K562 (cell line): Measurements from ENCODE around the gene MAGEA1. TPM values are rescaled to one million over a fixed set of nuclear protein-coding genes. Genes with fewer than 3 reads are reported as not detected.

Experiments used
- ATF1 ChIP-seq, 2 experiments: fragments of 450-650 bp in 1 of 2; IDR thresholded peaks; 2 replicates each; pipeline ENCODE4 v1.6.1; 2016; ENCODE audit warnings: missing compliant biosample characterization in 1 of 2, missing genetic modification characterization in 1 of 2
- BACH1 ChIP-seq: fragments of 200-800 bp; sonication (Bioruptor generic); IDR thresholded peaks from 2 replicates; pipeline ENCODE4 v1.6.1; 2016; ENCODE audit warnings: missing genetic modification characterization, missing compliant biosample characterization
- CGGBP1 ChIP-seq: fragments of 250-450 bp; sonication (Bioruptor Pico); IDR thresholded peaks from 2 replicates; pipeline ENCODE4 v1.9.0; 2021; ENCODE audit warnings: mild to moderate bottlenecking
- CXXC5 ChIP-seq: fragments of 250-450 bp; sonication (Bioruptor Pico); IDR thresholded peaks from 2 replicates; pipeline ENCODE4 v1.8.0; 2022; ENCODE audit warnings: inconsistent platforms, mild to moderate bottlenecking, moderate library complexity
- DPF2 ChIP-seq: fragments of 450-650 bp; IDR thresholded peaks from 2 replicates; pipeline ENCODE4 v1.6.1; 2016
- ESRRA ChIP-seq: fragments of 450-650 bp; IDR thresholded peaks from 2 replicates; pipeline ENCODE4 v1.6.1; 2014; ENCODE audit warnings: low read depth, mild to moderate bottlenecking, moderate library complexity, borderline replicate concordance
- HDGF ChIP-seq: fragments of 450-650 bp; IDR thresholded peaks from 2 replicates; pipeline ENCODE4 v1.6.1; 2016
- MAZ ChIP-seq, 2 experiments: fragments of 450-650 bp in 1 of 2; sonication (generic) in 1 of 2; formaldehyde crosslinking; IDR thresholded peaks in 1 of 2; conservative IDR thresholded peaks in 1 of 2; 2 replicates each; pipeline versions ENCODE4 v1.4.0 to v1.5.0; 2020; ENCODE audit warnings: mild to moderate bottlenecking in 1 of 2, missing genetic modification reagents in 1 of 2
- MEIS2 ChIP-seq: fragments of 450-650 bp; IDR thresholded peaks from 2 replicates; pipeline ENCODE4 v1.6.1; 2014; ENCODE audit warnings: mild to moderate bottlenecking; ENCODE audit not compliant: partially characterized antibody
- MLLT1 ChIP-seq, 2 experiments: fragments of 450-650 bp; IDR thresholded peaks; 2 replicates each; pipeline ENCODE4 v1.6.1; 2016
- MNT ChIP-seq, 2 experiments: fragments of 450-650 bp; conservative IDR thresholded peaks; 2 replicates each; pipeline ENCODE4 v1.6.1; 2017; ENCODE audit warnings: mild to moderate bottlenecking in 2 of 2, moderate library complexity in 2 of 2
- PHF8 ChIP-seq: fragments of 200-600 bp; sonication (generic); IDR thresholded peaks from 2 replicates; pipeline ENCODE4 v1.6.1; 2012; ENCODE audit warnings: mixed run types, mild to moderate bottlenecking, inconsistent platforms, low read length, moderate library complexity, borderline replicate concordance
- POLR2H ChIP-seq: IDR thresholded peaks from 2 replicates; pipeline ENCODE4 v1.6.1; 2016; ENCODE audit warnings: missing genetic modification characterization, low read depth, mild to moderate bottlenecking, control low read depth, missing compliant biosample characterization, moderate library complexity
- RUNX1 ChIP-seq: sonication (generic); IDR thresholded peaks from 2 replicates; pipeline ENCODE4 v1.6.1; 2016; ENCODE audit warnings: antibody characterized with exemption, low read depth
- TFAP4 ChIP-seq: sonication (generic); formaldehyde crosslinking; IDR thresholded peaks from 2 replicates; pipeline ENCODE4 v1.8.0; 2022; ENCODE audit warnings: missing genetic modification reagents, mild to moderate bottlenecking, moderate library complexity, borderline replicate concordance
- THRA ChIP-seq: fragments of 450-650 bp; IDR thresholded peaks from 2 replicates; pipeline ENCODE4 v1.6.1; 2017; ENCODE audit warnings: mild to moderate bottlenecking, moderate library complexity
- polyA plus RNA-seq, 8 experiments: library from polyadenylated mRNA; depleted of rRNA in 4 of 8; stranded (reverse) in 5 of 8; unstranded in 3 of 8; fragments of >200 nt; fragmentation: Nextera tagmentation in 2 of 8; fragmentation: Illumina TruSeq in 1 of 8; extraction: Ambion mirVana in 2 of 8; extraction: Trizol in 1 of 8; gene quantifications; 2 replicates each; pipeline versions ENCODE4 v1.2.1 to v1.2.3, GENCODE V29; 2011 to 2014; ENCODE audit warnings: inconsistent platforms in 1 of 8, missing spikeins in 1 of 8
- total RNA-seq, 7 experiments: library from RNA; depleted of rRNA in 6 of 7; stranded (reverse); fragments of >200 nt in 6 of 7; fragmentation: Illumina TruSeq in 2 of 7; extraction: Trizol in 2 of 7; gene quantifications; 2 replicates each; pipeline versions ENCODE4 v1.2.1 to v1.2.3, GENCODE V29; 2011 to 2021; ENCODE audit warnings: low replicate concordance in 1 of 7

MAGEA1 gene
- total and polyA plus RNA-seq, 9 of the 15 experiments (the other 6 are each of a cell fraction or from before 2014, with no cell fraction given): 10.2 to 57.9 (median 44.1) TPM

- peak; percentile 28; the same call in 1 of the 2 replicates for TF ChIP-seq TFAP4 (CRISPR knock-in tag)
- peak; percentile 74 for TF ChIP-seq THRA
- no peak for TF ChIP-seq RUNX1
- peak; percentile 69 for TF ChIP-seq DPF2
- no peak for TF ChIP-seq POLR2H (tag)
- TF ChIP-seq MLLT1 (IDR thresholded peaks at IDR 0.05): peak in 1 of 2 experiments; percentile 96; a peak in 2 of 4 replicates
- no peak for TF ChIP-seq BACH1 (tag)
- no peak for TF ChIP-seq CGGBP1 (CRISPR knock-in tag)
- TF ChIP-seq CXXC5: no peak
- TF ChIP-seq MAZ (CRISPR knock-in tag; conservative IDR thresholded peaks at IDR 0.05 in 1 of 2, IDR thresholded peaks at IDR 0.05 in 1 of 2): peak in 1 of 2 experiments; percentile 34; a peak in 1 of 4 replicates
- peak; percentile 89; the same call in 1 of the 2 replicates for TF ChIP-seq ESRRA
- peak; percentile 96; the same call in 1 of the 2 replicates for TF ChIP-seq HDGF
- TF ChIP-seq PHF8: peak; percentile 25; the same call in 1 of the 2 replicates
- peak; percentile 93 for TF ChIP-seq MEIS2
- peak in 1 of 2 experiments; percentile 45; a peak in 3 of 4 replicates for TF ChIP-seq MNT (conservative IDR thresholded peaks at IDR 0.05)
- no peak for TF ChIP-seq ATF1 (CRISPR knock-in tag; IDR thresholded peaks at IDR 0.05)
- TF ChIP-seq ATF1 (tag; IDR thresholded peaks at IDR 0.05): peak; percentile 42; the same call in 1 of the 2 replicates
These were observed 47.5 kb downstream of the MAGEA1 start (continued) for GRCh38 chrX:153226344-153227185.
